H9 (cell line): ENCODE results near the gene HDAC3. TPM values are rescaled to one million over a fixed set of nuclear protein-coding genes. Genes with fewer than 3 reads are reported as not detected.

Experiments used
- DNase-seq: peaks from one replicate; pipeline ENCODE4 v3.0.0-alpha.2; 2017
- H2AFZ ChIP-seq: one replicate; pipeline ENCODE4 v1.6.1; 2013; ENCODE audit warnings: mild to moderate bottlenecking, low read length, control low read depth, moderate library complexity
- H2AK5ac ChIP-seq: 2 replicates; pipeline ENCODE4 v1.6.1; 2013; ENCODE audit warnings: low read length, control low read depth, mixed read lengths; ENCODE audit not compliant: insufficient read length
- H2BK120ac ChIP-seq: one replicate; pipeline ENCODE4 v1.6.1; 2013; ENCODE audit warnings: low read depth, mild to moderate bottlenecking, low read length, control low read depth, inconsistent platforms; ENCODE audit not compliant: poor library complexity, severe bottlenecking
- H2BK12ac ChIP-seq: 2 replicates; pipeline ENCODE4 v1.6.1; 2013; ENCODE audit warnings: low read length, control low read depth, mixed read lengths, low read depth; ENCODE audit not compliant: insufficient read length
- H2BK15ac ChIP-seq: 2 replicates; pipeline ENCODE4 v1.6.1; 2013; ENCODE audit warnings: low read depth, low read length, control low read depth
- H2BK20ac ChIP-seq: one replicate; pipeline ENCODE4 v1.6.1; 2013; ENCODE audit warnings: low read depth, mild to moderate bottlenecking, low read length, control low read depth, inconsistent platforms; ENCODE audit not compliant: poor library complexity, severe bottlenecking
- H2BK5ac ChIP-seq: 2 replicates; pipeline ENCODE4 v1.6.1; 2013; ENCODE audit warnings: low read length, control low read depth, mixed read lengths; ENCODE audit not compliant: insufficient read length
- H3K14ac ChIP-seq: 2 replicates; pipeline ENCODE4 v1.6.1; 2013; ENCODE audit warnings: low read length, control low read depth; ENCODE audit not compliant: insufficient read depth
- H3K18ac ChIP-seq: 2 replicates; pipeline ENCODE4 v1.6.1; 2013; ENCODE audit warnings: low read depth, mild to moderate bottlenecking, mixed read lengths, low read length, control low read depth; ENCODE audit not compliant: insufficient read length
- H3K23ac ChIP-seq: 2 replicates; pipeline ENCODE4 v1.6.1; 2013; ENCODE audit warnings: low read length, control low read depth, mixed read lengths, low read depth; ENCODE audit not compliant: insufficient read length
- H3K23me2 ChIP-seq: 2 replicates; pipeline ENCODE4 v1.6.1; 2013; ENCODE audit warnings: low read depth, mild to moderate bottlenecking, mixed read lengths, low read length, control low read depth; ENCODE audit not compliant: insufficient read length, poor library complexity, severe bottlenecking
- H3K27ac ChIP-seq: 2 replicates; pipeline ENCODE4 v1.5.1; 2013; ENCODE audit warnings: low read length, control low read depth, mixed read lengths, low read depth; ENCODE audit not compliant: insufficient read length
- H3K27me3 ChIP-seq: 2 replicates; pipeline ENCODE4 v1.6.1; 2013; ENCODE audit warnings: low read length, control low read depth, inconsistent platforms; ENCODE audit not compliant: insufficient read depth
- H3K4ac ChIP-seq: 2 replicates; pipeline ENCODE4 v1.6.1; 2013; ENCODE audit warnings: low read depth, mild to moderate bottlenecking, control low read depth, inconsistent platforms, low read length, moderate library complexity
- H3K4me1 ChIP-seq: 2 replicates; pipeline ENCODE4 v1.6.1; 2013; ENCODE audit warnings: low read length, control low read depth, inconsistent platforms; ENCODE audit not compliant: insufficient read depth
- H3K4me2 ChIP-seq: 2 replicates; pipeline ENCODE4 v1.6.1; 2013; ENCODE audit warnings: low read length, control low read depth, mixed read lengths; ENCODE audit not compliant: insufficient read length, insufficient read depth
- H3K56ac ChIP-seq: 2 replicates; pipeline ENCODE4 v1.6.1; 2013; ENCODE audit warnings: low read depth, mild to moderate bottlenecking, mixed read lengths, low read length, control low read depth; ENCODE audit not compliant: insufficient read length
- H3K79me1 ChIP-seq: 2 replicates; pipeline ENCODE4 v1.6.1; 2013; ENCODE audit warnings: low read depth, mild to moderate bottlenecking, moderate library complexity, low read length, control low read depth, inconsistent platforms; ENCODE audit not compliant: insufficient read depth, poor library complexity, severe bottlenecking
- H3K79me2 ChIP-seq: 2 replicates; pipeline ENCODE4 v1.6.1; 2013; ENCODE audit warnings: low read length, control low read depth, inconsistent platforms; ENCODE audit not compliant: insufficient read depth
- H3K9ac ChIP-seq: 2 replicates; pipeline ENCODE4 v1.6.1; 2013; ENCODE audit warnings: low read length, control low read depth, mixed read lengths; ENCODE audit not compliant: insufficient read length; ENCODE audit errors: extremely low read depth
- H3K9me3 ChIP-seq: one replicate; pipeline ENCODE4 v1.6.1; 2013; ENCODE audit warnings: low read depth, low read length, inconsistent platforms; ENCODE audit not compliant: control insufficient read depth
- H3T11ph ChIP-seq: one replicate; pipeline ENCODE4 v1.6.1; 2013; ENCODE audit warnings: mild to moderate bottlenecking, low read length, control low read depth, inconsistent platforms
- H4K20me1 ChIP-seq: one replicate; pipeline ENCODE4 v1.6.1; 2013; ENCODE audit not compliant: control insufficient read depth, insufficient read length, insufficient read depth
- H4K5ac ChIP-seq: 2 replicates; pipeline ENCODE4 v1.6.1; 2013; ENCODE audit warnings: low read depth, mild to moderate bottlenecking, mixed read lengths, low read length, control low read depth; ENCODE audit not compliant: insufficient read length
- H4K8ac ChIP-seq: replicated peaks from 2 replicates; pipeline ENCODE4 v1.6.1; 2013; ENCODE audit warnings: low read length, control low read depth, mixed read lengths, low read depth; ENCODE audit not compliant: insufficient read length
- H4K91ac ChIP-seq: 2 replicates; pipeline ENCODE4 v1.6.1; 2013; ENCODE audit warnings: low read depth, mild to moderate bottlenecking, moderate library complexity, mixed read lengths, low read length, control low read depth; ENCODE audit not compliant: insufficient read length
- H3K27ac Mint-ChIP-seq, 3 experiments: 2 replicates in 2 of 3; 3 replicates in 1 of 3; pipeline ENCODE4 v1.8.0; 2020 to 2021; ENCODE audit warnings: mixed read lengths in 3 of 3, mild to moderate bottlenecking in 1 of 3, moderate library complexity in 1 of 3
- H3K27me3 Mint-ChIP-seq: 2 replicates; pipeline ENCODE4 v1.8.0; 2021; ENCODE audit warnings: low read depth, mild to moderate bottlenecking, moderate library complexity, mixed read lengths
- H3K36me3 Mint-ChIP-seq, 3 experiments: 2 replicates in 2 of 3; 3 replicates in 1 of 3; pipeline ENCODE4 v1.8.0; 2020 to 2021; ENCODE audit warnings: low read depth in 3 of 3, mixed read lengths in 3 of 3; ENCODE audit not compliant: insufficient read depth in 1 of 3
- H3K4me1 Mint-ChIP-seq, 2 experiments: 2 replicates each; pipeline ENCODE4 v1.8.0; 2020; ENCODE audit warnings: mixed read lengths in 2 of 2
- H3K4me3 Mint-ChIP-seq, 2 experiments: 2 replicates in 1 of 2; 3 replicates in 1 of 2; pipeline ENCODE4 v1.8.0; 2020 to 2021; ENCODE audit warnings: mild to moderate bottlenecking in 2 of 2, mixed read lengths in 2 of 2, moderate library complexity in 1 of 2
- H3K9me3 Mint-ChIP-seq, 2 experiments: 2 replicates in 1 of 2; 3 replicates in 1 of 2; pipeline ENCODE4 v1.8.0; 2020; ENCODE audit warnings: mild to moderate bottlenecking in 2 of 2, mixed read lengths in 2 of 2, moderate library complexity in 1 of 2
- CTCF ChIP-seq: fragments of 200-600 bp; sonication (generic); conservative IDR thresholded peaks from 3 replicates; pipeline ENCODE4 v1.8.0; 2021; ENCODE audit warnings: antibody characterized with exemption, mild to moderate bottlenecking
- WGBS: extraction: QIAGEN DNeasy Blood & Tissue Kit; methylation state at CpG from one replicate; pipeline ENCODE4 v1.1.7; 2013; ENCODE audit warnings: missing lambda C conversion rate, low lambda C conversion rate, mixed read lengths; ENCODE audit not compliant: insufficient read length; ENCODE audit errors: extremely low coverage; 5-methylcytosine and 5-hydroxymethylcytosine counted together
- total RNA-seq: library from RNA; stranded (reverse); gene quantifications from 2 replicates; pipeline ENCODE4 v1.2.1, GENCODE V29; 2021

HDAC3 gene
- total RNA-seq, 1 experiment from 2014 or later, result 98.3 TPM

- DNase-seq, result no peak
- Histone ChIP-seq H3K4me1 (peaks cover 3% of the 10 kb centered on the region), H3K4me2 (no peak overlapping the region), H2BK15ac (no peak overlapping the region), H3T11ph (no peak overlapping the region), H3K9me3 (no peaks in the 10 kb centered on the region), H4K20me1 (no peaks in the 10 kb centered on the region), H3K56ac (no peak overlapping the region), H2BK5ac (no peak overlapping the region), H4K5ac (no peak overlapping the region), H3K79me1 (no peaks in the 10 kb centered on the region), H3K27ac (no peak overlapping the region), H2BK12ac (no peak overlapping the region), H2BK120ac (no peak overlapping the region), H2AK5ac (no peak overlapping the region), H4K8ac (no peak overlapping the region), H3K27me3 (no peaks in the 10 kb centered on the region), H3K9ac (no peak overlapping the region), H3K18ac (no peak overlapping the region), H3K14ac (no peak overlapping the region), H4K91ac (no peak overlapping the region), H3K23me2 (peaks cover 13% of the 10 kb centered on the region), H3K79me2 (no peaks in the 10 kb centered on the region), H3K4ac (no peak overlapping the region), H2AFZ (no peak overlapping the region), H3K23ac (no peak overlapping the region), H2BK20ac (no peak overlapping the region)
- no peaks in the 10 kb centered on the region; a peak in 1 of 7 replicates for H3K36me3 Mint-ChIP-seq
- no CpG with 5 or more reads among the region's 1 CpG for WGBS
- no peaks in the 10 kb centered on the region for H3K9me3 Mint-ChIP-seq
- H3K27me3 Mint-ChIP-seq, result peaks cover 6% of the 10 kb centered on the region
- H3K4me1 Mint-ChIP-seq, result peaks cover 39 to 42% of the 10 kb centered on the region in 2 experiments
- no peak overlapping the region for H3K27ac Mint-ChIP-seq
- H3K4me3 Mint-ChIP-seq, result no peak overlapping the region
- no peak for TF ChIP-seq CTCF
Observed at GRCh38 chr5:141685591-141685990, 48.9 kb upstream of the HDAC3 start.
